Measurements from ENCODE around the gene GABARAP. TPM values are rescaled to one million over a fixed set of nuclear protein-coding genes. Genes with fewer than 3 reads are reported as not detected.

The GABARAP gene
- total and polyA plus RNA-seq, 2 of the 13 experiments (the other 11 are each of a cell fraction or from before 2014, with no cell fraction given): 161 to 310 TPM

DNA sequence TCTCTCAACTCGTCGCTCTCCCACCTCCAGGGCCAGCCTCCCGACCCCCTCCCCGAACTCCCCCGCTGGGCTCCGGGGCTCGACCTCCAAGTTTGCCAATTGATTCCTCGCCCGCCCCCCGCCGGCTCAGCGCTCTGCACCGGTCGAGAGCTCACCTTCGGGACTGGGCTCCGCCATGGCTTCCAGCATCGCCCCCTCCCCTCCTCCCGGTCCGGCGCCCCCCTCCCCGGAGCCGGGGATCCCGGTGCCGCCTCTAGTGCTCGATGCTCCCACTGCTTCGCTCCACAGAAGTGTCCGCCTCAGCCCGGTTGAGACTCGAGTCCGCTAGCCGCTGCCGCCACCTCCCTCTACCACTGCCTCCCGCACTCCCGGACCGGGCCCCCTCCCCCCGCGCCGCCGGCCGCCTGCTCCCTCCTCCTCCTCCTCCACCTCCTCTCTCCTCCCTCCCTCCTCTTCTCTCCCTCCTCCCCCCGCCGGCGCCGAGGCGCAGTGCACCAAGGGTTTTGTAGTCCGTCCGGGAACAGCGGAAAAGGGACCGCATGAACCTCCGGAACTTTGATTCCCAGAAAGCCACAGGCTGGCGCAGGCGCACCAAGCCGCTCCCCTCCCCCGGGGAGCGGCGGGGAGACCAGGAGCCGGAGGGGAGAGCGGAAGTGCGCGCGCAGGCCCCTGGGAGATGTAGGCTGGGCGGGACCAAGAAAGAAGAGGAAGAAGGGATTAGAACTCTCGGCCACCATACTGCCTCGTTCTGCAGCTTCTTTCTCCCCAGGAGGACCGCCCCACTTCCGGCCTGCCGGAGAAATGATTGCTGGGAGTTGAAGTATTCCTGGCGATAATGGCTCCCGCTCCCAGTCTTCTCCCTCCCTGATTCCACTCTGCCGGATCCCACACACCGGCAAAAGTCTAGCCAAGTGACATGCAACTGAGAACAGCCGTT is 2.9 kb downstream of the GABARAP start, which contains the start of gene PHF23 (continued):
- TF ChIP-seq SMAD3 (CRISPR knock-in tag; IDR thresholded peaks at IDR 0.05) (no peak), NFYB (CRISPR knock-in tag; IDR thresholded peaks at IDR 0.05) (peak; percentile 63), NFIC (IDR thresholded peaks at IDR 0.05; ENCODE audit: low read length) (no peak), HNRNPLL (IDR thresholded peaks at IDR 0.05; ENCODE audit: low read depth, low read length, poor library complexity, severe bottlenecking) (peak; percentile 97), ZNF20 (CRISPR knock-in tag; IDR thresholded peaks at IDR 0.05) (no peak), ATRX (CRISPR knock-in tag; IDR thresholded peaks at IDR 0.05; ENCODE audit: borderline replicate concordance) (no peak), ZNF431 (CRISPR knock-in tag; IDR thresholded peaks at IDR 0.05; ENCODE audit: borderline replicate concordance, low read depth) (no peak; the same call in 1 of the 2 replicates), AHR (CRISPR knock-in tag; IDR thresholded peaks at IDR 0.05) (no peak), GLI4 (CRISPR knock-in tag; IDR thresholded peaks at IDR 0.05; ENCODE audit: borderline replicate concordance) (0 out of 2 replicates have a peak, but pooled peaks have one; percentile 52), ZFP37 (CRISPR knock-in tag; IDR thresholded peaks at IDR 0.05; ENCODE audit: borderline replicate concordance) (no peak), ZNF768 (CRISPR knock-in tag; IDR thresholded peaks at IDR 0.05) (no peak), RAD21 (CRISPR knock-in tag; IDR thresholded peaks at IDR 0.05) (0 out of 2 replicates have a peak, but pooled peaks have one; percentile 9), ZNF24 (IDR thresholded peaks at IDR 0.05) (no peak), FOXK1 (CRISPR knock-in tag; IDR thresholded peaks at IDR 0.05; ENCODE audit: borderline replicate concordance, low read depth) (peak; percentile 42), NFE2L2 (IDR thresholded peaks at IDR 0.05; ENCODE audit: low read length) (no peak), ZNF225 (CRISPR knock-in tag; IDR thresholded peaks at IDR 0.05) (peak; percentile 68; the same call in 1 of the 2 replicates)
- TF ChIP-seq, protein P1, sequence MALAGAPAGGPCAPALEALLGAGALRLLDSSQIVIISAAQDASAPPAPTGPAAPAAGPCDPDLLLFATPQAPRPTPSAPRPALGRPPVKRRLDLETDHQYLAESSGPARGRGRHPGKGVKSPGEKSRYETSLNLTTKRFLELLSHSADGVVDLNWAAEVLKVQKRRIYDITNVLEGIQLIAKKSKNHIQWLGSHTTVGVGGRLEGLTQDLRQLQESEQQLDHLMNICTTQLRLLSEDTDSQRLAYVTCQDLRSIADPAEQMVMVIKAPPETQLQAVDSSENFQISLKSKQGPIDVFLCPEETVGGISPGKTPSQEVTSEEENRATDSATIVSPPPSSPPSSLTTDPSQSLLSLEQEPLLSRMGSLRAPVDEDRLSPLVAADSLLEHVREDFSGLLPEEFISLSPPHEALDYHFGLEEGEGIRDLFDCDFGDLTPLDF (CRISPR knock-in tag; IDR thresholded peaks at IDR 0.05): peak; percentile 75; the same call in 1 of the 2 replicates
- TF ChIP-seq, protein P2, sequence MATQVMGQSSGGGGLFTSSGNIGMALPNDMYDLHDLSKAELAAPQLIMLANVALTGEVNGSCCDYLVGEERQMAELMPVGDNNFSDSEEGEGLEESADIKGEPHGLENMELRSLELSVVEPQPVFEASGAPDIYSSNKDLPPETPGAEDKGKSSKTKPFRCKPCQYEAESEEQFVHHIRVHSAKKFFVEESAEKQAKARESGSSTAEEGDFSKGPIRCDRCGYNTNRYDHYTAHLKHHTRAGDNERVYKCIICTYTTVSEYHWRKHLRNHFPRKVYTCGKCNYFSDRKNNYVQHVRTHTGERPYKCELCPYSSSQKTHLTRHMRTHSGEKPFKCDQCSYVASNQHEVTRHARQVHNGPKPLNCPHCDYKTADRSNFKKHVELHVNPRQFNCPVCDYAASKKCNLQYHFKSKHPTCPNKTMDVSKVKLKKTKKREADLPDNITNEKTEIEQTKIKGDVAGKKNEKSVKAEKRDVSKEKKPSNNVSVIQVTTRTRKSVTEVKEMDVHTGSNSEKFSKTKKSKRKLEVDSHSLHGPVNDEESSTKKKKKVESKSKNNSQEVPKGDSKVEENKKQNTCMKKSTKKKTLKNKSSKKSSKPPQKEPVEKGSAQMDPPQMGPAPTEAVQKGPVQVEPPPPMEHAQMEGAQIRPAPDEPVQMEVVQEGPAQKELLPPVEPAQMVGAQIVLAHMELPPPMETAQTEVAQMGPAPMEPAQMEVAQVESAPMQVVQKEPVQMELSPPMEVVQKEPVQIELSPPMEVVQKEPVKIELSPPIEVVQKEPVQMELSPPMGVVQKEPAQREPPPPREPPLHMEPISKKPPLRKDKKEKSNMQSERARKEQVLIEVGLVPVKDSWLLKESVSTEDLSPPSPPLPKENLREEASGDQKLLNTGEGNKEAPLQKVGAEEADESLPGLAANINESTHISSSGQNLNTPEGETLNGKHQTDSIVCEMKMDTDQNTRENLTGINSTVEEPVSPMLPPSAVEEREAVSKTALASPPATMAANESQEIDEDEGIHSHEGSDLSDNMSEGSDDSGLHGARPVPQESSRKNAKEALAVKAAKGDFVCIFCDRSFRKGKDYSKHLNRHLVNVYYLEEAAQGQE (IDR thresholded peaks at IDR 0.05; ENCODE audit: borderline replicate concordance in 1 of 2, low read depth in 1 of 2, low read length in 2 of 2): 0 out of 4 replicates have a peak, but pooled peaks of 1 of the 2 experiments have one; percentile 24
- TF ChIP-seq, protein P3, sequence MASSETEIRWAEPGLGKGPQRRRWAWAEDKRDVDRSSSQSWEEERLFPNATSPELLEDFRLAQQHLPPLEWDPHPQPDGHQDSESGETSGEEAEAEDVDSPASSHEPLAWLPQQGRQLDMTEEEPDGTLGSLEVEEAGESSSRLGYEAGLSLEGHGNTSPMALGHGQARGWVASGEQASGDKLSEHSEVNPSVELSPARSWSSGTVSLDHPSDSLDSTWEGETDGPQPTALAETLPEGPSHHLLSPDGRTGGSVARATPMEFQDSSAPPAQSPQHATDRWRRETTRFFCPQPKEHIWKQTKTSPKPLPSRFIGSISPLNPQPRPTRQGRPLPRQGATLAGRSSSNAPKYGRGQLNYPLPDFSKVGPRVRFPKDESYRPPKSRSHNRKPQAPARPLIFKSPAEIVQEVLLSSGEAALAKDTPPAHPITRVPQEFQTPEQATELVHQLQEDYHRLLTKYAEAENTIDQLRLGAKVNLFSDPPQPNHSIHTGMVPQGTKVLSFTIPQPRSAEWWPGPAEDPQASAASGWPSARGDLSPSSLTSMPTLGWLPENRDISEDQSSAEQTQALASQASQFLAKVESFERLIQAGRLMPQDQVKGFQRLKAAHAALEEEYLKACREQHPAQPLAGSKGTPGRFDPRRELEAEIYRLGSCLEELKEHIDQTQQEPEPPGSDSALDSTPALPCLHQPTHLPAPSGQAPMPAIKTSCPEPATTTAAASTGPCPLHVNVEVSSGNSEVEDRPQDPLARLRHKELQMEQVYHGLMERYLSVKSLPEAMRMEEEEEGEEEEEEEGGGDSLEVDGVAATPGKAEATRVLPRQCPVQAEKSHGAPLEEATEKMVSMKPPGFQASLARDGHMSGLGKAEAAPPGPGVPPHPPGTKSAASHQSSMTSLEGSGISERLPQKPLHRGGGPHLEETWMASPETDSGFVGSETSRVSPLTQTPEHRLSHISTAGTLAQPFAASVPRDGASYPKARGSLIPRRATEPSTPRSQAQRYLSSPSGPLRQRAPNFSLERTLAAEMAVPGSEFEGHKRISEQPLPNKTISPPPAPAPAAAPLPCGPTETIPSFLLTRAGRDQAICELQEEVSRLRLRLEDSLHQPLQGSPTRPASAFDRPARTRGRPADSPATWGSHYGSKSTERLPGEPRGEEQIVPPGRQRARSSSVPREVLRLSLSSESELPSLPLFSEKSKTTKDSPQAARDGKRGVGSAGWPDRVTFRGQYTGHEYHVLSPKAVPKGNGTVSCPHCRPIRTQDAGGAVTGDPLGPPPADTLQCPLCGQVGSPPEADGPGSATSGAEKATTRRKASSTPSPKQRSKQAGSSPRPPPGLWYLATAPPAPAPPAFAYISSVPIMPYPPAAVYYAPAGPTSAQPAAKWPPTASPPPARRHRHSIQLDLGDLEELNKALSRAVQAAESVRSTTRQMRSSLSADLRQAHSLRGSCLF (CRISPR knock-in tag; IDR thresholded peaks at IDR 0.05; ENCODE audit: borderline replicate concordance): no peak
